ENCODE measurements around the gene CEP41.

DNA sequence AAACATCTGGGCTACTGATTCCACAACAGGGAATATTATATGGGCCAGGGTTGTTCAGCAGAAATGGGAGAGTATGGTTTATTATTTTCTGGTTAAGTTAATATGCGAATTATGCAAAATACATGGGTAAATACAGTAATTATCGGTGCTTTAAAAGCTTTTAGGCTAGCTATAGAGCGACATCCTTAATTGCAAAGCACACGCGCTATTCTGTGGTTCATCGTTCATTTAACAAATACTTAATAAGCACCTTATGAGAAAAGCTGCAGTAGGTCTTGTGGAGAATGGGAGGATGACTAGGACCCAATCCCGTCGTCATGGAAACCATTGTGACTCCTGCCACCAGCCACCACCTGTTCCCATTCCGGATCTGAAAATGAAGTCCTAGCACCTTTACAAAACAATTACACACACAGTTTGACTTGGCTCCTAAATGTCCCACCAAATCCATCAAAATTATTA is 623 bp upstream of the CEP41 start:
- TF ChIP-seq, protein P1, sequence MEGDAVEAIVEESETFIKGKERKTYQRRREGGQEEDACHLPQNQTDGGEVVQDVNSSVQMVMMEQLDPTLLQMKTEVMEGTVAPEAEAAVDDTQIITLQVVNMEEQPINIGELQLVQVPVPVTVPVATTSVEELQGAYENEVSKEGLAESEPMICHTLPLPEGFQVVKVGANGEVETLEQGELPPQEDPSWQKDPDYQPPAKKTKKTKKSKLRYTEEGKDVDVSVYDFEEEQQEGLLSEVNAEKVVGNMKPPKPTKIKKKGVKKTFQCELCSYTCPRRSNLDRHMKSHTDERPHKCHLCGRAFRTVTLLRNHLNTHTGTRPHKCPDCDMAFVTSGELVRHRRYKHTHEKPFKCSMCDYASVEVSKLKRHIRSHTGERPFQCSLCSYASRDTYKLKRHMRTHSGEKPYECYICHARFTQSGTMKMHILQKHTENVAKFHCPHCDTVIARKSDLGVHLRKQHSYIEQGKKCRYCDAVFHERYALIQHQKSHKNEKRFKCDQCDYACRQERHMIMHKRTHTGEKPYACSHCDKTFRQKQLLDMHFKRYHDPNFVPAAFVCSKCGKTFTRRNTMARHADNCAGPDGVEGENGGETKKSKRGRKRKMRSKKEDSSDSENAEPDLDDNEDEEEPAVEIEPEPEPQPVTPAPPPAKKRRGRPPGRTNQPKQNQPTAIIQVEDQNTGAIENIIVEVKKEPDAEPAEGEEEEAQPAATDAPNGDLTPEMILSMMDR (conservative IDR thresholded peaks at IDR 0.05; ENCODE audit: low read length), result no peak
- no peak for TF ChIP-seq EZH2phosphoT487 (IDR thresholded peaks at IDR 0.05; ENCODE audit: borderline replicate concordance, low read depth, low read length)
